ENCODE measurements around the gene TXNIP.

- no peak for TF ChIP-seq POLR2A (IDR thresholded peaks at IDR 0.05)
- no peak for TF ChIP-seq CTCF (IDR thresholded peaks at IDR 0.05)
Measured at GRCh38 chr1:145995964-145996432, 381 bp downstream of the TXNIP start.
